Measurements from ENCODE around the gene DPY19L3. TPM values are rescaled to one million over a fixed set of nuclear protein-coding genes. Genes with fewer than 3 reads are reported as not detected.
"Not testable (repeated sequence)": the region's sequence is repeated elsewhere in the genome, so short reads cannot be mapped to it uniquely, and the experiment has no call there.

The DPY19L3 gene
- total RNA-seq, 1 experiment from 2014 or later, result 45.1 TPM

DNA sequence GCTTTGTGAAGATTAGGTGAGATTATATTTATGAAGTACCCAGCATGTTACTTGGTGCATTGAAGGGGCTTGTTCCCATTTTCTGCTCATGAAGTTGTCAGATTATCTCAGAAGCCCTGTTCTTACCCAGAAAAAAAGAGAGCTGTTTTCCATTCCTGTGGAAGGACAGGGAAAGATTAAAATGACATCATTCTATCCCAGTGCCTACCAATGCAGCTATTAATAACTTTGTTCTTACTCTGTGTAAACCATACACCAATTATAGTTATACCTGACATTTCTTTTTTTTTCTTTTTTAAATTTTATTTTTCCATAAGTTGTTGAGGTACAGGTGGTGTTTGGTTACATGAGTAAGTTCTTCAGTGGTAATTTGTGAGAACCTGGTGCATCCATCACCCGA lies 41.5 kb upstream of the DPY19L3 start:
- H3K27me3 ChIP-seq (ENCODE audit: low read length), result no peaks in the 10 kb centered on the region
- no peak for DNase-seq
- no peak overlapping the region for H2AFZ ChIP-seq (ENCODE audit: low read length)
- H3K9me3 ChIP-seq (ENCODE audit: low read length), result no peaks in the 10 kb centered on the region
- H3K4me2 ChIP-seq (ENCODE audit: low read depth, low read length, poor library complexity, severe bottlenecking), result no peak overlapping the region
- peaks cover 94% of the 10 kb centered on the region for H3K79me2 ChIP-seq (ENCODE audit: low read length)
- peaks cover 67% of the 10 kb centered on the region for H3K36me3 ChIP-seq (ENCODE audit: insufficient read depth, low read length)
- H3K27ac ChIP-seq (ENCODE audit: low read length), result no peak overlapping the region
- no peaks in the 10 kb centered on the region for H3K4me1 ChIP-seq (ENCODE audit: low read length)
- no peak overlapping the region for H3K4me3 ChIP-seq (ENCODE audit: low read length)
- H3K9ac ChIP-seq (ENCODE audit: low read length), result no peak overlapping the region
- H3K9me2 ChIP-seq (replicated peaks; ENCODE audit: insufficient read depth, low read length), result no peaks in the 10 kb centered on the region
- peaks cover 24% of the 10 kb centered on the region for H4K20me1 ChIP-seq (ENCODE audit: insufficient read depth, low read depth, low read length)

GRCh38 chr19:32367063-32367462 lies 38.5 kb upstream of the DPY19L3 start:
- H3K79me2 ChIP-seq (ENCODE audit: low read length), result peaks cover 93% of the 10 kb centered on the region
- no peaks in the 10 kb centered on the region for H3K9me2 ChIP-seq (replicated peaks; ENCODE audit: insufficient read depth, low read length)
- peaks cover 23% of the 10 kb centered on the region; the same call in 1 of the 2 replicates for H4K20me1 ChIP-seq (ENCODE audit: insufficient read depth, low read depth, low read length)
- no peaks in the 10 kb centered on the region for H3K4me1 ChIP-seq (ENCODE audit: low read length)
- H3K4me2 ChIP-seq (ENCODE audit: low read depth, low read length, poor library complexity, severe bottlenecking), result no peak overlapping the region
- H3K36me3 ChIP-seq (ENCODE audit: insufficient read depth, low read length), result peaks cover 61% of the 10 kb centered on the region
- no peaks in the 10 kb centered on the region for H3K9me3 ChIP-seq (ENCODE audit: low read length)
- DNase-seq, result no peak
- H2AFZ ChIP-seq (ENCODE audit: low read length), result no peak overlapping the region
- no peaks in the 10 kb centered on the region for H3K27me3 ChIP-seq (ENCODE audit: low read length)
- H3K9ac ChIP-seq (ENCODE audit: low read length), result no peak overlapping the region
- H3K4me3 ChIP-seq (ENCODE audit: low read length), result no peak overlapping the region
- H3K27ac ChIP-seq (ENCODE audit: low read length), result no peak overlapping the region

- no peak for DNase-seq
- Histone ChIP-seq H3K9me2 (replicated peaks; ENCODE audit: insufficient read depth, low read length) (no peaks in the 10 kb centered on the region), H3K9me3 (ENCODE audit: low read length) (no peaks in the 10 kb centered on the region), H3K36me3 (ENCODE audit: insufficient read depth, low read length) (peaks cover 59% of the 10 kb centered on the region), H4K20me1 (ENCODE audit: insufficient read depth, low read depth, low read length) (peaks cover 23% of the 10 kb centered on the region; the same call in 1 of the 2 replicates), H3K4me1 (ENCODE audit: low read length) (no peaks in the 10 kb centered on the region), H3K27me3 (ENCODE audit: low read length) (no peaks in the 10 kb centered on the region), H3K4me2 (ENCODE audit: low read depth, low read length, poor library complexity, severe bottlenecking) (no peak overlapping the region), H2AFZ (ENCODE audit: low read length) (no peak overlapping the region), H3K79me2 (ENCODE audit: low read length) (peaks cover 93% of the 10 kb centered on the region), H3K9ac (ENCODE audit: low read length) (no peak overlapping the region), H3K27ac (ENCODE audit: low read length) (no peak overlapping the region), H3K4me3 (ENCODE audit: low read length) (no peak overlapping the region)
These were observed 37.5 kb upstream of the DPY19L3 start for GRCh38 chr19:32367948-32368536.

GRCh38 chr19:32368787-32369186 lies 36.8 kb upstream of the DPY19L3 start:
- Histone ChIP-seq H3K9me3 (ENCODE audit: low read length) (no peaks in the 10 kb centered on the region), H2AFZ (ENCODE audit: low read length) (no peak overlapping the region), H4K20me1 (ENCODE audit: insufficient read depth, low read depth, low read length) (peaks cover 23% of the 10 kb centered on the region; the same call in 1 of the 2 replicates), H3K36me3 (ENCODE audit: insufficient read depth, low read length) (peaks cover 59% of the 10 kb centered on the region), H3K79me2 (ENCODE audit: low read length) (peaks cover 93% of the 10 kb centered on the region), H3K4me3 (ENCODE audit: low read length) (no peak overlapping the region), H3K27me3 (ENCODE audit: low read length) (no peaks in the 10 kb centered on the region), H3K27ac (ENCODE audit: low read length) (no peak overlapping the region), H3K9me2 (replicated peaks; ENCODE audit: insufficient read depth, low read length) (no peaks in the 10 kb centered on the region), H3K4me1 (ENCODE audit: low read length) (no peaks in the 10 kb centered on the region), H3K9ac (ENCODE audit: low read length) (no peak overlapping the region), H3K4me2 (ENCODE audit: low read depth, low read length, poor library complexity, severe bottlenecking) (no peak overlapping the region)
- no peak for DNase-seq

GRCh38 chr19:32372726-32373517 lies 32.6 kb upstream of the DPY19L3 start:
- Histone ChIP-seq H4K20me1 (ENCODE audit: insufficient read depth, low read depth, low read length) (peaks cover 7% of the 10 kb centered on the region; the same call in 1 of the 2 replicates), H3K4me2 (ENCODE audit: low read depth, low read length, poor library complexity, severe bottlenecking) (no peak overlapping the region), H3K36me3 (ENCODE audit: insufficient read depth, low read length) (peaks cover 48% of the 10 kb centered on the region; the same call in 1 of the 2 replicates), H3K79me2 (ENCODE audit: low read length) (peaks cover 79% of the 10 kb centered on the region), H2AFZ (ENCODE audit: low read length) (no peak overlapping the region), H3K27ac (ENCODE audit: low read length) (no peak overlapping the region), H3K9ac (ENCODE audit: low read length) (no peak overlapping the region), H3K27me3 (ENCODE audit: low read length) (no peaks in the 10 kb centered on the region), H3K9me2 (replicated peaks; ENCODE audit: insufficient read depth, low read length) (no peaks in the 10 kb centered on the region), H3K9me3 (ENCODE audit: low read length) (no peaks in the 10 kb centered on the region), H3K4me1 (ENCODE audit: low read length) (no peaks in the 10 kb centered on the region; the same call in 1 of the 2 replicates), H3K4me3 (ENCODE audit: low read length) (no peak overlapping the region)
- DNase-seq, result no peak

GRCh38 chr19:32373585-32374295 lies 31.8 kb upstream of the DPY19L3 start:
- Histone ChIP-seq H4K20me1 (ENCODE audit: insufficient read depth, low read depth, low read length) (peaks cover 8% of the 10 kb centered on the region), H3K36me3 (ENCODE audit: insufficient read depth, low read length) (peaks cover 48% of the 10 kb centered on the region; the same call in 1 of the 2 replicates), H3K9me3 (ENCODE audit: low read length) (no peaks in the 10 kb centered on the region), H2AFZ (ENCODE audit: low read length) (no peak overlapping the region), H3K4me2 (ENCODE audit: low read depth, low read length, poor library complexity, severe bottlenecking) (no peak overlapping the region), H3K9ac (ENCODE audit: low read length) (no peak overlapping the region), H3K4me3 (ENCODE audit: low read length) (no peak overlapping the region), H3K79me2 (ENCODE audit: low read length) (peaks cover 77% of the 10 kb centered on the region), H3K4me1 (ENCODE audit: low read length) (no peaks in the 10 kb centered on the region; the same call in 1 of the 2 replicates), H3K9me2 (replicated peaks; ENCODE audit: insufficient read depth, low read length) (no peaks in the 10 kb centered on the region), H3K27me3 (ENCODE audit: low read length) (no peaks in the 10 kb centered on the region), H3K27ac (ENCODE audit: low read length) (no peak overlapping the region)
- DNase-seq, result no peak

- H3K79me2 ChIP-seq (ENCODE audit: low read length), result peaks cover 75% of the 10 kb centered on the region
- H3K9ac ChIP-seq (ENCODE audit: low read length); H2AFZ ChIP-seq (ENCODE audit: low read length); DNase-seq; H3K4me1 ChIP-seq (ENCODE audit: low read length); H3K9me3 ChIP-seq (ENCODE audit: low read length); H3K4me3 ChIP-seq (ENCODE audit: low read length); H3K27me3 ChIP-seq (ENCODE audit: low read length); H4K20me1 ChIP-seq (ENCODE audit: insufficient read depth, low read depth, low read length); H3K9me2 ChIP-seq (replicated peaks; ENCODE audit: insufficient read depth, low read length); H3K4me2 ChIP-seq (ENCODE audit: low read depth, low read length, poor library complexity, severe bottlenecking); H3K27ac ChIP-seq (ENCODE audit: low read length): not testable (repeated sequence)
- H3K36me3 ChIP-seq (ENCODE audit: insufficient read depth, low read length), result peaks cover 48% of the 10 kb centered on the region; the same call in 1 of the 2 replicates
These were observed 31.2 kb upstream of the DPY19L3 start for GRCh38 chr19:32374362-32374761.

GRCh38 chr19:32377088-32377487 lies 28.5 kb upstream of the DPY19L3 start:
- H3K9me2 ChIP-seq (replicated peaks; ENCODE audit: insufficient read depth, low read length); H3K9me3 ChIP-seq (ENCODE audit: low read length); H3K9ac ChIP-seq (ENCODE audit: low read length); H3K4me2 ChIP-seq (ENCODE audit: low read depth, low read length, poor library complexity, severe bottlenecking); H3K4me3 ChIP-seq (ENCODE audit: low read length); H4K20me1 ChIP-seq (ENCODE audit: insufficient read depth, low read depth, low read length); H3K27ac ChIP-seq (ENCODE audit: low read length); H3K4me1 ChIP-seq (ENCODE audit: low read length); DNase-seq; H2AFZ ChIP-seq (ENCODE audit: low read length); H3K27me3 ChIP-seq (ENCODE audit: low read length): not testable (repeated sequence)
- Histone ChIP-seq H3K36me3 (ENCODE audit: insufficient read depth, low read length) (peaks cover 46% of the 10 kb centered on the region; the same call in 1 of the 2 replicates), H3K79me2 (ENCODE audit: low read length) (peaks cover 65% of the 10 kb centered on the region)
